Fibroblast of villous mesenchyme (primary cell): ENCODE results near the gene PITPNM1. TPM values are rescaled to one million over a fixed set of nuclear protein-coding genes. Genes with fewer than 3 reads are reported as not detected.

Experiments used
- DNase-seq: peaks from one replicate; pipeline ENCODE4 v3.0.0-alpha.2; 2010; ENCODE audit warnings: low read depth
- H3K4me3 ChIP-seq: 2 replicates; pipeline ENCODE4 v1.5.1; 2011; ENCODE audit warnings: low read depth, mild to moderate bottlenecking, low read length
- CTCF ChIP-seq: IDR thresholded peaks from 2 replicates; pipeline ENCODE4 v1.5.1; 2012; ENCODE audit warnings: low read depth, mild to moderate bottlenecking, low read length; ENCODE audit not compliant: insufficient read depth
- total RNA-seq: library from RNA; depleted of rRNA; stranded (reverse); fragments of >200 nt; gene quantifications from 2 replicates; pipeline ENCODE4 v1.2.3, GENCODE V29; 2012

The PITPNM1 gene
- total RNA-seq, 1 donor: 22.9 TPM

- no peak for TF ChIP-seq CTCF
- DNase-seq: no peak
- H3K4me3 ChIP-seq: no peak overlapping the region
These were observed 12.2 kb downstream of the PITPNM1 start for GRCh38 chr11:67492801-67493547.

GRCh38 chr11:67492069-67492727, 13.0 kb downstream of the PITPNM1 start:
- no peak overlapping the region for H3K4me3 ChIP-seq
- TF ChIP-seq CTCF: no peak
- DNase-seq: no peak

GRCh38 chr11:67491276-67492068, 13.7 kb downstream of the PITPNM1 start:
- TF ChIP-seq CTCF: no peak
- no peak overlapping the region for H3K4me3 ChIP-seq
- no peak for DNase-seq

GRCh38 chr11:67490727-67491065, 14.5 kb downstream of the PITPNM1 start:
- no peak overlapping the region for H3K4me3 ChIP-seq
- DNase-seq: no peak
- TF ChIP-seq CTCF: no peak

- H3K4me3 ChIP-seq: no peak overlapping the region
- TF ChIP-seq CTCF: no peak
- DNase-seq: no peak
These were observed 15.1 kb downstream of the PITPNM1 start for GRCh38 chr11:67489885-67490726.

GRCh38 chr11:67489203-67489884, 15.8 kb downstream of the PITPNM1 start:
- no peak overlapping the region for H3K4me3 ChIP-seq
- no peak for DNase-seq
- TF ChIP-seq CTCF: no peak
